ENCODE results near the gene CHST8. TPM values are rescaled to one million over a fixed set of nuclear protein-coding genes. Genes with fewer than 3 reads are reported as not detected.

CHST8 gene
- total and polyA plus RNA-seq, 11 donors, result 0.10 to 0.88 (median 0.22) TPM; not detected in 3

DNA sequence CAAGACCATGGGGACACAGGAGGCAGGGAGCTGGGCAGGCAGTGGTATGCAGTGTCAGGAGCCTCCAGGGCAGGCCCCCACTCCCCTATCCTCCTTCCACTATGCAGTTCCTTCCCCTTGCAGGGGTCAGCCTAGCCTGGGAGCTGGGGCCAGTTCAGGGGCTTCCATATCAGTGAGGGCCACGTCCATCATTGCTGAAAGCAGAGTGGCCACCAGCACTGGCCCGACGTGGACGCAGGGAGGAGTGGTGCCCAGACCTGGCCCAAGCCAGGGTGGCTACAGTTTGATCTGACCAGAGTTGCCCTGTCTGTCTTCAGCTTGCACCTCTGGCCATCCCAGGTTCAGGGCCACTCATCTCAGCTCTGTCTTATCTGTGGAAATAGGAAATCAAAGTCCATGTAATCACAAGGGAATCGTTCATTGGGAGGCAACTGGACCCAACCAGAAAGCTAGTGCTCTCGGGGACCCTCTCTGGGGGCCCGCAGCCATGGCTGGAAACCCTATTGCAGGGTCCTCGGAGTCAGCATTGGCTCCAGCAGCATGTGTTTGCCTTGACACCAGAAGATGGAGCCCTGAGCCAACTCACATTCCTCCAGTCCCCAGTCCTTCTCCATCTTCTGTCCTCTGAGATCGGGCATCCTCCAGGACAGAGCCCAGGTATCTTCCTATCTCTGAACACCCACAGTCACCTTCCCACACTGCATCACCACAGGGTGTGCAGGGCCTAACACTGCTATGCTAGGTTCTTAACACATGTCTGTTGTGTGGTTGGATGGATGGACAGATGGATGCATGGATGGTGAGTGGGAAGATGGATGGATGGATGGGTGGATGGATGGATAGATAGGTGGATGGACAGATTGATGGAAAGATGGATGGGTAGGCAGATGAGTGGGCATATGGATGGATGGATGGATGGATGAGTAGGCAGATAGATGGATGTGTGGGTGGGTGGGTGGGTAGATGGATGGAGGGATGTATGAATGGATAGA is 99.2 kb downstream of the CHST8 start:
- H3K36me3 ChIP-seq, result no peaks in the 10 kb centered on the region
- H3K27me3 ChIP-seq, result peaks cover 0 to 13% (median 0%) of the 10 kb centered on the region in 9 donors
- WGBS, 4 donors, result 63 to 78% (median 74%) methylated on average over 8 to 9 of the region's 9 CpGs
- peak in 1 of 12 donors; percentile 6 for TF ChIP-seq CTCF (IDR thresholded peaks at IDR 0.05)
- TF ChIP-seq POLR2A (IDR thresholded peaks at IDR 0.05), result no peak
- H3K9me3 ChIP-seq, result peaks cover 0 to 4% (median 0%) of the 10 kb centered on the region in 12 donors
- no peak overlapping the region for H3K4me3 ChIP-seq
- ATAC-seq, result peak in 1 of 4 donors; percentile 21
- H3K4me1 ChIP-seq, result no peaks in the 10 kb centered on the region
- no peak for DNase-seq
- no peak overlapping the region for H3K27ac ChIP-seq
- intact Hi-C loops (cut with DNase I), result no loop called here

DNA sequence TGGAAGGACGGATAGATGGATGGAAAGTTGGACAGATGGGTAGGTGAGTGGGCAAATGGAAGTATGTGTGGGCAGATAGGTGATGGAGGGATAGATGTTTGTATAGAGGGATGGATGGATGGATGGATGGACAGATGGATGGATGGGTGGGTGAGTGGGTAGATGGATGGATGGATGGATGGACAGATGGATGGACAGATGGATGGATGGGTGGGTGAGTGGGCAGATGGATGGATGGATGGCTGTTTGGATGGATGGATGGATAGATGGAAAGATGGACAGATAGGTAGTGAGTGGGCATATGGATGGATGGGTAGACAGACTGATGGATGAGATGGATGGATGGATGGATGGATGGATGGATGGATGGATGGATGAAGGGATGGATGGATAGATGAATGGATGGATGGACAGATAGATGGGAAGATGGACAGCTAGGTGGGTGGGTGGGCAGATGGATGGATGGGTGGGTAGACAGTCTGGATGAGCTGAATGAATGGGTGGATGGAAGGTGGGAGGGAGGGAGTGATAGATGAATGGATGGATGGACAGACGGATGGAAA is 100.1 kb downstream of the CHST8 start:
- H3K27me3 ChIP-seq, result peaks cover 0 to 13% (median 0%) of the 10 kb centered on the region in 9 donors

DNA sequence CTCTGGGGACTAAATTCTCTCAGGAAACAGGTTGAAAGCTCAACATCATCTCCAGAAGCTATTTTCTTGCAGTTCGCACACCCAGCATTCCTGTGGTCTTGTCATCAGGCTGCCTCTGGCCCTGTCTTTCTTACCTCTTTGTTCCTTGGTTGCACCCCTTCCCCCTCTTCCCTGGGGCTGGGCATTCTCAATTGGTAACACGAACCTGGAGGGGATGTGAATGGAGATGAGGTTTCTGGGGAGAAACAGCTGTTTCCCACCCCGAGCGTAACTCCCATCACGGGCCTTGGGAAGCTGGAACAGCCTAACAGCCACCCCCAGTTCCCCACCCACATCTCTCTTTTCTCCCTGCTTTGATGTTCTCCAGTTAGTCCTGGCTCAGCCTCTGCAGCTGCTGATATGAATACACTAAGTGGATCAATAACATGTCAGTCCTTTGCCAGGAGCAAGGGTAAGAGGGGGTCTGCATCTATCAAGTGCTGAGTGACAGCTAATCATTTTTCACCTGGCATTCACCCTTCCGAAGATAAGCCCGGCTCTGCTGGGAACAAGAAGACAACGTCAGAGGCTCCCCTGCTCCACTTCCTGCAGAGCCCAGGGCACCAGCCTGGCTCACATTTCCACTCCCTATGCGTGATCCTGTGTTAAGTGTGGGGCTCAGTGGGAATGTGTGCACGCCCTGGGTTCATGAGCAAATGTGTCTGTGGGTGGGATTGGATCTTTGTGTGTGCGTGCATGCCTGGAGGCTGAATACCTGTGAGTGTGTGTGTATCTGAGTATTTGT is 100.9 kb downstream of the CHST8 start:
- no peak overlapping the region for H3K27ac ChIP-seq
- intact Hi-C loops (cut with DNase I), result no loop called here
- no peaks in the 10 kb centered on the region for H3K36me3 ChIP-seq
- H3K4me3 ChIP-seq, result no peak overlapping the region
- ATAC-seq (no peak), DNase-seq (no peak)
- no peaks in the 10 kb centered on the region for H3K9me3 ChIP-seq
- H3K27me3 ChIP-seq, result peaks cover 0 to 13% (median 0%) of the 10 kb centered on the region in 9 donors
- no peak for TF ChIP-seq POLR2A (IDR thresholded peaks at IDR 0.05)
- no peak for TF ChIP-seq CTCF (IDR thresholded peaks at IDR 0.05)
- WGBS, 4 donors, result 28 to 35% (median 32%) methylated on average over 8 to 11 of the region's 11 CpGs
- H3K4me1 ChIP-seq, result no peaks in the 10 kb centered on the region

More for the DNA sequence above, 100.1 kb downstream of the CHST8 start:
- no peak overlapping the region for H3K27ac ChIP-seq
- H3K36me3 ChIP-seq, result no peaks in the 10 kb centered on the region
- 69 to 74% (median 72%) methylated on average over 2 of the region's 2 CpGs for WGBS, 4 donors
- no peaks in the 10 kb centered on the region for H3K9me3 ChIP-seq
- TF ChIP-seq POLR2A (IDR thresholded peaks at IDR 0.05) (no peak), CTCF (IDR thresholded peaks at IDR 0.05) (no peak)
- intact Hi-C loops (cut with DNase I), result no loop called here
- no peak overlapping the region for H3K4me3 ChIP-seq
- no peak for DNase-seq
- no peak for ATAC-seq
- H3K4me1 ChIP-seq, result no peaks in the 10 kb centered on the region
